Tibial artery (tissue), 4 donors: ENCODE data around the gene PCDH10.

Source experiments
- DNase-seq, 2 donors: peaks; one replicate each; pipeline ENCODE4 v3.0.0-alpha.2; 2019
- H3K27ac ChIP-seq, 2 donors: fragments of 200-600 bp; sonication (generic) in 1 of 2; 1 replicate in 1 of 2; 2 replicates in 1 of 2; pipeline ENCODE4 v1.5.1; 2018 to 2019; ENCODE audit warnings: mild to moderate bottlenecking in 1 of 2
- H3K27me3 ChIP-seq, 2 donors: fragments of 200-600 bp; sonication (generic) in 1 of 2; one replicate each; pipeline versions ENCODE4 v1.5.1 to v1.6.0; 2016 to 2019
- H3K36me3 ChIP-seq, 3 donors: fragments of 200-600 bp; sonication (generic) in 2 of 3; one replicate each; pipeline ENCODE4 v1.5.1; 2016 to 2019; ENCODE audit warnings: mild to moderate bottlenecking in 2 of 3
- H3K4me1 ChIP-seq, 4 donors: fragments of 200-600 bp; sonication (generic) in 2 of 4; 1 replicate in 3 of 4; 2 replicates in 1 of 4; pipeline ENCODE4 v1.5.1; 2016 to 2019
- H3K4me3 ChIP-seq, 2 donors: fragments of 200-600 bp; sonication (generic) in 1 of 2; 1 replicate in 1 of 2; 2 replicates in 1 of 2; pipeline ENCODE4 v1.5.1; 2018 to 2019; ENCODE audit warnings: mild to moderate bottlenecking in 2 of 2
- H3K9me3 ChIP-seq, 3 donors: fragments of 200-600 bp; sonication (generic) in 1 of 3; one replicate each; pipeline ENCODE4 v1.5.1; 2016 to 2019
- CTCF ChIP-seq, 2 experiments: fragments of 200-600 bp in 1 of 2; fragments of 450-650 bp in 1 of 2; IDR thresholded peaks; one replicate each; pipeline ENCODE4 v1.5.1; 2017 to 2019; ENCODE audit warnings: antibody characterized with exemption in 2 of 2, mild to moderate bottlenecking in 1 of 2, moderate library complexity in 1 of 2
- intact Hi-C: fragments of 100-400 bp; cut with DNase I; formaldehyde crosslinking; loops from one replicate; pipeline ENCODE4 v1.15.0; 2023; ENCODE audit warnings: low total_unique reads

Gene PCDH10

GRCh38 chr4:133124746-133125145 lies 24.3 kb upstream of the PCDH10 start:
- Histone ChIP-seq H3K36me3 (no peaks in the 10 kb centered on the region), H3K9me3 (no peaks in the 10 kb centered on the region), H3K27me3 (no peaks in the 10 kb centered on the region), H3K27ac (no peak overlapping the region), H3K4me1 (no peaks in the 10 kb centered on the region), H3K4me3 (no peak overlapping the region)
- intact Hi-C loops, result no loop called here
- DNase-seq, result no peak
- TF ChIP-seq CTCF (IDR thresholded peaks at IDR 0.05), result no peak

- no peaks in the 10 kb centered on the region for H3K36me3 ChIP-seq
- H3K27ac ChIP-seq, result no peak overlapping the region
- no peak overlapping the region for H3K4me3 ChIP-seq
- H3K9me3 ChIP-seq, result no peaks in the 10 kb centered on the region
- DNase-seq, result no peak
- H3K4me1 ChIP-seq, result no peaks in the 10 kb centered on the region
- H3K27me3 ChIP-seq, result no peaks in the 10 kb centered on the region
- intact Hi-C loops, result no loop called here
- no peak for TF ChIP-seq CTCF (IDR thresholded peaks at IDR 0.05)
Observed at GRCh38 chr4:133127500-133127899, 21.6 kb upstream of the PCDH10 start.

- H3K4me3 ChIP-seq, result no peak overlapping the region
- H3K36me3 ChIP-seq, result no peaks in the 10 kb centered on the region
- H3K9me3 ChIP-seq, result no peaks in the 10 kb centered on the region
- H3K27ac ChIP-seq, result no peak overlapping the region
- DNase-seq, result no peak
- H3K27me3 ChIP-seq, result no peaks in the 10 kb centered on the region
- TF ChIP-seq CTCF (IDR thresholded peaks at IDR 0.05), result no peak
- H3K4me1 ChIP-seq, result no peaks in the 10 kb centered on the region
- intact Hi-C loops, result no loop called here
Observed at GRCh38 chr4:133129237-133129636, 19.9 kb upstream of the PCDH10 start.

- no peak for TF ChIP-seq CTCF (IDR thresholded peaks at IDR 0.05)
- Histone ChIP-seq H3K4me3 (no peak overlapping the region), H3K27ac (no peak overlapping the region), H3K27me3 (no peaks in the 10 kb centered on the region), H3K4me1 (no peaks in the 10 kb centered on the region), H3K36me3 (no peaks in the 10 kb centered on the region), H3K9me3 (no peaks in the 10 kb centered on the region)
- intact Hi-C loops, result no loop called here
- DNase-seq, result no peak
Observed at GRCh38 chr4:133130171-133130570, 18.9 kb upstream of the PCDH10 start.

- intact Hi-C loops, result no loop called here
- Histone ChIP-seq H3K27me3 (no peaks in the 10 kb centered on the region), H3K4me3 (no peak overlapping the region), H3K36me3 (no peaks in the 10 kb centered on the region), H3K4me1 (no peaks in the 10 kb centered on the region), H3K9me3 (no peaks in the 10 kb centered on the region), H3K27ac (no peak overlapping the region)
- no peak for DNase-seq
- no peak for TF ChIP-seq CTCF (IDR thresholded peaks at IDR 0.05)
Observed at GRCh38 chr4:133131829-133132460, 17.1 kb upstream of the PCDH10 start.

GRCh38 chr4:133136833-133137232 lies 12.3 kb upstream of the PCDH10 start:
- no peak for TF ChIP-seq CTCF (IDR thresholded peaks at IDR 0.05)
- Histone ChIP-seq H3K27ac (no peak overlapping the region), H3K9me3 (no peaks in the 10 kb centered on the region), H3K27me3 (no peaks in the 10 kb centered on the region), H3K4me3 (no peak overlapping the region), H3K36me3 (no peaks in the 10 kb centered on the region), H3K4me1 (no peaks in the 10 kb centered on the region)
- no peak for DNase-seq
- intact Hi-C loops, result no loop called here
